ENCODE measurements around the gene ADAT1. TPM values are rescaled to one million over a fixed set of nuclear protein-coding genes. Genes with fewer than 3 reads are reported as not detected.

ADAT1 gene
- total RNA-seq, 4 donors from 2014 or later: 14.7 to 44.8 (median 19.0) TPM

- intact Hi-C loops (cut with DNase I; ENCODE audit: low total_unique reads): no loop called here
- ATAC-seq: no peak
Observed at GRCh38 chr16:75658175-75658574, 35.1 kb upstream of the ADAT1 start.

DNA sequence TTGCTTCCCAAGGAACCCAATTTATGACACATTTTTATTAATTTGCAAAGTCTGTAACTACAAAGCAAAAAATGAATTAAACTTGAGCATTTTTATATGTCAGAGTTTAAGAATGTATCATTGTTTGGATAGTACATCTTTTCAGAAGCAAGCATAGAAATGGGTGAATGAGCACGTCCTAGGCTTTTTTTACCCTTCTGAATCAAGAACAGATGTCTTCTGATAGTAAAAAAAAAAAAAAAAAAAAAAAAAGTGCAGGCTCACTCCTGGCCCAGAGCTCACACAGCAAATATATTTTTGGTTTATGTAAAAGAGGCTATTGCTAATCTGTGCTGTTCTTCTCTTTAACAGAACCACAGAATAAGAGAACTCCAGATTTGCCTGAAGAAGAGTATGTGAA, 30.8 kb upstream of the ADAT1 start:
- intact Hi-C loops (cut with DNase I; ENCODE audit: low total_unique reads): no loop called here

More at GRCh38 chr16:75658175-75658574, 35.1 kb upstream of the ADAT1 start:
- peaks cover 0 to 50% of the 10 kb centered on the region in 2 donors for H3K36me3 ChIP-seq
- no peak overlapping the region for H3K4me3 ChIP-seq
- H3K9me3 ChIP-seq: no peaks in the 10 kb centered on the region
- no peak overlapping the region for H3K27ac ChIP-seq
- H3K27me3 ChIP-seq: no peaks in the 10 kb centered on the region
- in situ Hi-C loops (cut with MboI; ENCODE audit: low sequenced_read_pairs in 4 of 4): no loop called here
- peaks cover 7 to 14% of the 10 kb centered on the region in 2 donors for H3K4me1 ChIP-seq
- no peak for DNase-seq
- TF ChIP-seq, protein P1, sequence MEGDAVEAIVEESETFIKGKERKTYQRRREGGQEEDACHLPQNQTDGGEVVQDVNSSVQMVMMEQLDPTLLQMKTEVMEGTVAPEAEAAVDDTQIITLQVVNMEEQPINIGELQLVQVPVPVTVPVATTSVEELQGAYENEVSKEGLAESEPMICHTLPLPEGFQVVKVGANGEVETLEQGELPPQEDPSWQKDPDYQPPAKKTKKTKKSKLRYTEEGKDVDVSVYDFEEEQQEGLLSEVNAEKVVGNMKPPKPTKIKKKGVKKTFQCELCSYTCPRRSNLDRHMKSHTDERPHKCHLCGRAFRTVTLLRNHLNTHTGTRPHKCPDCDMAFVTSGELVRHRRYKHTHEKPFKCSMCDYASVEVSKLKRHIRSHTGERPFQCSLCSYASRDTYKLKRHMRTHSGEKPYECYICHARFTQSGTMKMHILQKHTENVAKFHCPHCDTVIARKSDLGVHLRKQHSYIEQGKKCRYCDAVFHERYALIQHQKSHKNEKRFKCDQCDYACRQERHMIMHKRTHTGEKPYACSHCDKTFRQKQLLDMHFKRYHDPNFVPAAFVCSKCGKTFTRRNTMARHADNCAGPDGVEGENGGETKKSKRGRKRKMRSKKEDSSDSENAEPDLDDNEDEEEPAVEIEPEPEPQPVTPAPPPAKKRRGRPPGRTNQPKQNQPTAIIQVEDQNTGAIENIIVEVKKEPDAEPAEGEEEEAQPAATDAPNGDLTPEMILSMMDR (IDR thresholded peaks at IDR 0.05 in 4 of 5, conservative IDR thresholded peaks at IDR 0.05 in 1 of 5): no peak
- no peak for TF ChIP-seq POLR2A (IDR thresholded peaks at IDR 0.05)

DNA sequence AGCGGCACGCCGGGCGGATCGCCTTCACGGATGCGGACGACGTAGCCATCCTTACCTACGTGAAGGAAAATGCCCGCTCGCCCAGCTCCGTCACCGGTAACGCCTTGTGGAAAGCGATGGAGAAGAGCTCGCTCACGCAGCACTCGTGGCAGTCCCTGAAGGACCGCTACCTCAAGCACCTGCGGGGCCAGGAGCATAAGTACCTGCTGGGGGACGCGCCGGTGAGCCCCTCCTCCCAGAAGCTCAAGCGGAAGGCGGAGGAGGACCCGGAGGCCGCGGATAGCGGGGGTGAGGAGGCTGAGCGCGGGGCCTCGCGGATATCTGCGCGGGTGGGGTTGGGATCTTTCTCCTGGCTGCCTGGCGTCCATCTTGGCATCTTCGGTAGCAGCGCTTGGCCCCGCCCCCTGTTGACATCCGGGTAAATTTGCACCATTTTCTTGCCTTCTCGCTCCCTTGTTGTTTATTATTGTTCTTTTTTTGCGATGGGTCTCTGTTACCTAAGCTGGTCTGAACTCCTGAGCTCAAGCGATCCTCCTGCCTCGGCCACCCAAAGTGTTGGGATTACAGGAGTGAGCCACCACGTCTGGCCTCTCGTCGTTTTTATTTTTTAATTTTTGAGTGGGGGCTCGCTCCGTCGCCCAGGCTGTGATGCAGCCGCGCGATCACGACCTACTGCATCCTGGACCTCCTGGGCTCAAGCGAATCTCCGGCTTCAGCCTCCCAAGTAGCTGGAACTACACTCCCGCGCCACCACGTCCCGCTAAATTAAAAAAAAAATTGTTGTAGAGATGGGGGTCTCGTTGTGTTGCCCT, 25.4 kb upstream of the ADAT1 start:
- Histone ChIP-seq H3K27me3 (no peaks in the 10 kb centered on the region), H3K4me1 (peaks cover 64 to 67% of the 10 kb centered on the region in 2 donors), H3K36me3 (peaks cover 0 to 17% of the 10 kb centered on the region in 2 donors), H3K9me3 (no peaks in the 10 kb centered on the region), H3K4me3 (peak overlapping the region; percentile 85 to 99 (median 92)), H3K27ac (peak overlapping the region; percentile 95 to 98 (median 97))
- DNase-seq: peak; percentile 72 to 73
- in situ Hi-C loops (cut with MboI; ENCODE audit: low sequenced_read_pairs in 4 of 4) (loop anchor here in 1 of 4 donors (25.0 kb wide), 2 partner anchors 186 to 661 kb away; partner anchors contain the start of genes TMEM170A, WDR59 and ZNRF1), intact Hi-C loops (cut with DNase I; ENCODE audit: low total_unique reads) (loop anchor here (5.0 to 10.0 kb wide), 2 partner anchors 444 to 1544 kb away; partner anchors contain the start of genes CTRB2 and MON1B)
- TF ChIP-seq, protein P1 (IDR thresholded peaks at IDR 0.05 in 4 of 5, conservative IDR thresholded peaks at IDR 0.05 in 1 of 5): no peak
- TF ChIP-seq POLR2A (IDR thresholded peaks at IDR 0.05): no peak
- ATAC-seq: peak; percentile 74

More for the DNA sequence above, 30.8 kb upstream of the ADAT1 start:
- in situ Hi-C loops (cut with MboI; ENCODE audit: low sequenced_read_pairs in 4 of 4): no loop called here
- H3K4me3 ChIP-seq: no peak overlapping the region
- ATAC-seq: no peak
- TF ChIP-seq, protein P1 (IDR thresholded peaks at IDR 0.05 in 4 of 5, conservative IDR thresholded peaks at IDR 0.05 in 1 of 5): no peak
- no peak for TF ChIP-seq POLR2A (IDR thresholded peaks at IDR 0.05)
- no peaks in the 10 kb centered on the region for H3K27me3 ChIP-seq
- peaks cover 0 to 48% of the 10 kb centered on the region in 2 donors for H3K36me3 ChIP-seq
- DNase-seq: no peak
- H3K27ac ChIP-seq: peak overlapping the region in 1 of 4 donors; percentile 21
- no peaks in the 10 kb centered on the region for H3K9me3 ChIP-seq
- peaks cover 43 to 47% of the 10 kb centered on the region in 2 donors for H3K4me1 ChIP-seq

- Histone ChIP-seq H3K4me1 (peaks cover 58 to 59% of the 10 kb centered on the region in 2 donors), H3K36me3 (peaks cover 0 to 19% of the 10 kb centered on the region in 2 donors), H3K27me3 (no peaks in the 10 kb centered on the region), H3K27ac (peak within 1 kb of the TSS; percentile 95 to 98 (median 97)), H3K4me3 (peak within 1 kb of the TSS; percentile 85 to 99 (median 92)), H3K9me3 (no peaks in the 10 kb centered on the region)
- ATAC-seq: peak; percentile 92
- in situ Hi-C loops (cut with MboI; ENCODE audit: low sequenced_read_pairs in 4 of 4) (loop anchor here in 1 of 4 donors (25.0 kb wide), 2 partner anchors 185 to 660 kb away; partner anchors contain the start of genes TMEM170A, WDR59 and ZNRF1), intact Hi-C loops (cut with DNase I; ENCODE audit: low total_unique reads) (loop anchor here (1.0 to 10.0 kb wide), 5 partner anchors 24 to 1545 kb away; partner anchors contain the start of genes ADAT1, CTRB2, GABARAPL2 and MON1B)
- DNase-seq: peak; percentile 93 to 94
- peak; percentile 97 for TF ChIP-seq POLR2A (IDR thresholded peaks at IDR 0.05)
- TF ChIP-seq, protein P1 (IDR thresholded peaks at IDR 0.05 in 4 of 5, conservative IDR thresholded peaks at IDR 0.05 in 1 of 5): no peak
Observed at GRCh38 chr16:75647492-75648264, 24.6 kb upstream of the ADAT1 start, which contains the start of the genes KARS1 and TERF2IP. KARS1 (minus strand) TSS chr16:75647665; CDS start chr16:75647639, 26 bp downstream. TERF2IP (plus strand) TSS chr16:75647773; CDS start chr16:75647883, 110 bp downstream.
